Testis (tissue), 2 donors: Measurements from ENCODE around the gene SNTB2.

Source experiments
- CTCF ChIP-seq, 3 experiments: fragments of 450-650 bp in 2 of 3; fragments of 200-600 bp in 1 of 3; sonication (generic) in 1 of 3; IDR thresholded peaks; one replicate each; pipeline ENCODE4 v1.5.1; 2016 to 2019; ENCODE audit warnings: antibody characterized with exemption in 3 of 3, mild to moderate bottlenecking in 2 of 3, moderate library complexity in 1 of 3
- POLR2A ChIP-seq: fragments of 450-650 bp; IDR thresholded peaks from one replicate; pipeline ENCODE4 v1.6.1; 2017; ENCODE audit warnings: antibody characterized with exemption, mild to moderate bottlenecking, moderate library complexity

DNA sequence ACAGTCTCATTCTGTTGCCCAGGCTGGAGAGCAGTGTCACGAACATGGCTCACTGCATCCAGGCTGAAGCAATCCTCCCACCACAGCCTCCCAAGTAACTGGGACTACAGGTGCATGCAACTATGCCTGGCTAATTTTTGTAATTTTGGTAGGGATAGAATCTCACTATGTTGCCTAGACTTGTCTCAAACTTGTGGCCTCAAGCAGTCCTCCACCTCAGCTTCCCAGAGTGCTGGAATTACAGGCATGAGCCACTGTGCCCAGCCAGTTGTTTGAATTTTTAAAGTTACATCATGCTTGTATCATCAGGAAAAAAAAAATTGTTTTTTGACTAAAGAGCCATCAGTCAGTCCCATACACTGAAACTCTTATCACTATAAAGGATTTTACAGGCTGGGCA lies 107.1 kb downstream of the SNTB2 start:
- TF ChIP-seq CTCF (IDR thresholded peaks at IDR 0.05) (no peak), POLR2A (no peak)
